IPS DF 4.7 (cell line): ENCODE measurements around the gene OSBPL7.

ENCODE experiments used
- DNase-seq: peaks from one replicate; pipeline ENCODE4 v3.0.0-alpha.2; 2013; ENCODE audit warnings: low spot score; ENCODE audit errors: extremely low read depth

The OSBPL7 gene

DNA sequence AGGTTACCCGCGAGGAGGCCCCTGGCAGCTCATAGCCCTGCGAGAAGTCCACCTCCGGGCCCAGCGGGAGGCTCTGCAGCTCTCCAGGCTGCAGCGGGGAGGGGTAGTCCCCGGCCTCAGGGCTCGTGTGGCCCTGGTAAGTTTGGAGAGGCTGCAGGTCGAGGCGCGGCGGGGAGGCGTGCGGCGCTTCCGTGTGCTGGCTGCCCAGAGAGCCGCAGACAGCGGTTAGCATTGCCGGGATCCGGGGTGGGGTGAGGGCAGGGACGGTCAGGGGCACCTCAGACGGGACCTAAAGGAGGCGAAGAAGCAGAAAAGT lies 26.6 kb upstream of the OSBPL7 start:
- no peak for DNase-seq

DNA sequence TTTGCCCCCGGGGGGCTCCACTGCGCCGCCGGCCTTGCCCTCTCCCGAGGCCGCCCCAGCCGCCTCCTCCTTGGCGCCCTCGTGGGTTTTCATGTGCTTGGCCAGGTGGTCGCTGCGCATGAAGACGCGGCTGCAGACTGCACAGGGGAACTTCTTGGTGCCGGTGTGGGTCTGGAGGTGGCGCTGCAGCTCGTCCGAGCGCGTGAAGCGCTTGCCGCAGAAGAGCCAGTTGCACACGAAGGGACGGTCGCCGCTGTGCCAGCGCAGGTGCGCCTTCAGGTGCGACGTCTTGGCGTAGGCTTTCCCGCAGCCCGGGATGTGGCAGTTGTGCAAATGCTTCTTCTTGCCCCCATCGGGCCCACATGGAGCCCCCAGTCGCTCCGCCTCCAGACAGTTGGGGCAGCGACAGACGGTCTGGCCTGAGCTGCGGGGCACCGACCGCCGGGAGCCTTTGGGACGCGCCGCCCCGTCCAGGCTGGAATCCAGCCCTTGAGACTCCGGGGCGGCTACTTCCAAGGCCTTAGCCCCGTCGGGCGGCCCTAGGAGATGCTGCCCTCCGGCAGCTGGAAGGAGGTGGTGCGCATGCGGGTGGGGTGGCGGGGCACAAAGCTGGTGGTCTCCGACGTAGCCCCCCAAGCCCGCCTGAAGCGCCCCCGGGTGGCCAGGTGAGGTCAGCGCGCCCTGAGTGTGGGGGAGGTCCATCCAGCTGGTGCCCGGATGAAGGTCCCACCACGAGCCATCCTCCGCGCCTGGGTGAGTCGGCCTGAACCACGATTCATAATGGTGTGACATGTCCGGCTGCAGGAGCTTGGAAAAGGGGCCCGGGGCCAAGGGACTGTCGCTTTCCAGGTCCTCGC lies 26.0 kb upstream of the OSBPL7 start:
- DNase-seq, result no peak

DNA sequence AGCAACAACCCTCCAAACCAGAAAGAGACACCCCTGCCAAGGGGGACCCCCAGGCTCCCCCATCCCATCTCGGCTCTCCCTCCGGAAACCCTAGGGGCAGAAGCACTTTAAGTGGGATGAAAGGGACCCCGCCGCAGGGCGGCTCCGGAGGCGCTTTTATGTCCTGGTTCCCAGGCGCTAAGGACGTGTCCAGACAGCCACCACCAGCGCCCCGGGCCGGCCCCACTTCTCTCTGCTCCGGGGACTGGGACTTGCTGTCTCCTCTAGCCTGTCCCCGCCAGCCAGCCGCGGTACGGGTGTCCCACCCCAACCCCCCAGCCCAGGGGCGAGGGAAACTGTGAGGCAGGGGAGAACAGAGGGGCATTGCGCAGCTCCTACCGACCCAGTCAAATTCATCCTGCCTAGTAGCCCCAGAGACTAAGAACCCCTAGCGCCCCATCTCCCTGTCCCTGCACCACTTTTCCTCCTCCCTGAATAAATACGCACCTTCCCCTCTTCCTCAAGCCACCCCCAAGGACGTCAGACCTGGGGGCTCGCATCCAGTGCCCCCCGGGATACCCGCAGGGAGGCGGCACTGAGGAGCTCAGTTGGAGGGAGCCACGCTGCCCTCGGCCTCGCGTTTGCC lies 25.2 kb upstream of the OSBPL7 start:
- DNase-seq, result no peak

DNA sequence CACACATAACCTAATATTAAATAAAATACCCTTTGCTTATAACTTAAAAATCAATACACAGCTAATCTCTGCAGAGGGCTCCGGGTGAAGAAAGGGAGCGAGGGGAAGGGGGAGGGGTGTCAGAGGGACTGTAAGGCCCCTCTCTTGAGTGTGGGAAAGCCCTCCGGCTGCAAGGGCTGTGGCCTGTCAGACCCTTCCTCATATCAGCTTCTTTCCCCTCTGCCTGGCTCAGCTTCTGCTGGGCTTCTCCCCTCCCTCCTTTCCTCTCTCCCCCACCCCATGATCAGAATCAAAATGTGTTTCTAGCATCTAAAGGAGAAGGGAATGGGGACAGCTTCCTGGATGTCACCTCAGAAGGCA lies 24.1 kb upstream of the OSBPL7 start:
- DNase-seq, result no peak

DNA sequence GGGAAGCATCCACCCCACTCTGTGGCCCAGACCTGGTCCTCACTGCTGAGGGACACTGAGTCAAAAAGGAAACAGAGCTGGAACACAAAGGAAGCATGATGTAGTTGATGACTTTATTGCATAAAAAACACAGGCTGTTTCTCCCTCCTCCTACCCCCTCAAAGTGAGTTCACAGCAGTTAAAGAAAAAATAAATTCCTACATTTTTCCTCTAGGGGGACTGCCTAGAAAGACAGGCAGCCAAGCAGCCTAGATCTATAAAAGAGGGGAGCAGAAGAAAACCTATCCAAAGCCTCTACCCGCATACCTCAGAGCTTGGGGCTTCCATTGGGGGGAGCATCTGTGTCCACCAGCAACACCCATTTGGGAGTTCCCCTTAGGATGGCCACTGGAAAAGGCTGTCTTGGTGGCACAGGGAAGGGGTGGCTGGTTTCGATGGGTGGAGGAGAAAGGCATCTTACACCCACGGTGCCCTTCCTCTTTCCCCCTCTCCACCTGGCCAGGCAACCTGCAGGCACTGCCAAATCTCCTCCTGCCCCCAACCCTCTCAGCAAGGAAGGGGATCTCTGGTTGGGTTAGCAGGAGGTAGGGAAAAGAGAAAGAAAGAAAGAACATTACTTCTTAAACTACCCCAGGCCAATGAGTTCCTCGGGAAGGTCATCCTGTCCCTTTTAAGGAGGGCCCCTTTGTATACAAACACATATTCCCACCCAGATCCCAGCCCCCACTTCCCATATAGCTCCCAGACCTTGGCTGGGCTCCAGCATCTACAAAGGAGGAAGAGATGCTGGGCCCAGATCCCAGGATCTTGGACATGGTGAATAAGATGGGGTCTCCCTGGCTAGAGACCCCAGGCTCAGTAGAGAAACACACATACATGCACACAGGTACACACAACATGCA lies 23.5 kb upstream of the OSBPL7 start:
- no peak for DNase-seq

DNA sequence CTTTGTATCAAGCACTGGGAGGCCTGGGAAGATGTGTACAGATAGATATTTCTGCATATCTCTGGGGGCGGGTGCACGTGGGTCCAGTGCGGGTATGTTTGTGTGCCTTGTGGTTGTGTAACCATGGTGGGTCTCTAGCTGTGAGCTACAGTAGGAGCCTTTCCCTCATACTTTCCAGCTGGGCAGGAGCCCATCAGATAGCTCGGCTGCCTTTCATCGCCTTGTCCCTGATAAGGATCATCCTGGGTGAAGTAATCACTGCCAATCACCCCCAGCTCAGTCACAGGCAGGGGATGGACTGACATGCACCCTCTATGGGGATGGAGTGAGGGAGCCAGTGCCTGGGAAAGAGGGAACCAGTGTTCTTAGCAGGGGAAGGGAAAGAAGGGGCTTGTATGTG lies 22.6 kb upstream of the OSBPL7 start:
- DNase-seq, result no peak

DNA sequence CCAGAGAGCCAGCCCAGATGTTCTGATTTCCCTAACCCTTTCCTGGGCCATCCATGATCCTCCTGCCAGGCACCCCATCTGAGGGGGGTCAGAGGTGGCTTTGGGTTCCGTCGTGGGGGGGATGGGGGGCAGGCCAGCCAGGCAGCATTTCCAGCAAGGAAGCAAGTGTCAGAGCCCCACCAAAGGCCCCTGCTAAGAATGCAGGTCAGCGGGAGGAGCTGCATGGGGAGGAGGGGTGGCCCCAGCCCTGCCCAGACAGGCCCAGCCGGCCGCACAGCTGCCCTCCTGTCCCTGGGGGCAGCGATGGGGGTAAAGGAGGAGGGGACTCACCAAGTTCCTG lies 21.8 kb upstream of the OSBPL7 start:
- DNase-seq, result no peak

DNA sequence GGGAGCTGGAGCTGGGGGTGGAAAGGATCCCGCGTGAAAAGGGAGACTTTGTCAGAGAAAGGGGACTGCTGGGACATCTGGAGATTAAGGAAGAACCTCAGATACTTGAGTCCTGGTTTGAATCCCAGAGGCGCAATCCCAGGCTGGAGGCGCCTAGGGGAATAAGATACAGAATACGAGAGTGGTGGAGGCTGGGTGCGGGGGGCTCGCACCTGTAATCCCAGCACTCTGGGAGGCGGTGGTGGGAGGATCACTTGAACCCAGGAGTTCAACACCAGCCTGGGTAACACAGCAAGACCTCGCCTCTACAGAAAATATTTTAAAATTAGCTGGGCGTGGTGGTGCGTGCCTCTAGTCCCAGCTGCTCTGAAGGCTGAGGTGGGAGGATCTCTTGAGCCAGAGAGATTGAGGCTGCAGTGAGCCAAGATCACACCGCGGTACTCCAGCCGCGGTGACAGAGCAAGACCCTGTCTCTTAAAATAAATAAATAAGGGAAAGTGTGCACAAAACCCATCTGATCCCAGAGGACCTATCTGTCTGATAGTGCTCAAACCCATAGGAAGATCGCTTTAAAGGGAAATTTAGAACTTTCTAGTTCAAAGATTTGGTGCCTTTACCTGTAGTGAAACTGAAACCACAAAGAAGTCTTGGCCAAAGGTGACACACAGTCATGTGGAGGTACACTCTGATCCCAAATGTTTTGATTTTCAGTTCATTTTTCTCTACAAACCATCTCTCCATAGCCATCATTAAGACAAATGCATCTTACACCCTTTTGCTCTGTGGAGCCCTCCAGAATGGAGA lies 20.1 kb upstream of the OSBPL7 start:
- no peak for DNase-seq

DNA sequence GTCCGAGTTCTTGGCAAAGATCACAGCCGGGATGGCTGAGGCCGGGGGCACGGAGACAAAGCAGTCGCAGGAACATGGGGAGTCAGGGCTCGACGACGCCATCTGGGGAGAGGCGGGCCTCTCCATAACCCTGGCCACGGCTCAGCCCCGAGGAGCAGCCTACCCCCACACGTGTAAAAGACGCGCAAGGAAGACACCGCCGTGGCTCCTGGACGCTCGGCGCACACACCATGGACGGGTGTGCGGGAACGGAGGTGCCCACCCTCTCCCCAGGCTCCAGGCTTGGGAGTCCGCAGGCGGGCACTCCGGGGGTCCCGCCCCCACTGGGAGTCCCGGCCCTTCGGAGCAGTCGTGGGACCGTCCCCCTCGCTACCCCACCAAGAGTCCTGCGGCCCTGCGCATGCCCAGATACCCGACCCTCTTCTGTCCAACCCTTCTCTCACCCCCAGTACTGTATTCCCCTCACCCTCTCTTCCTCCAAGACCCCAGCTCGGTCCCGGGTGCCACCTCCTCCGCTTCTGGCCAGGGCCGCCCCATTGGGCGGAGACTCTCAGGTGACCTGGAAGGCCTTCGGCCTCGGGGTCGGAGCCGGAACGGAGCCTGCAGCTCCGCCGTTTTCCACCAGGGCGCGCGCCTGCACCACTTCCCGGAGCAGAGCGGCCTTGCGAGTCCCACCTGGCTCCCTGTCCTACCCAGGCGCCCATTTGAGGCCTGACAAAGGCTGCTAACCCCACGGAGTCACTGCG lies 19.3 kb upstream of the OSBPL7 start, which contains the start of gene SCRN2:
Gene SCRN2 (minus strand): TSS at position 532 of the 746 bp plus-strand sequence. CDS start 430 bp downstream, at position 102.
- DNase-seq, result peak; percentile 89

DNA sequence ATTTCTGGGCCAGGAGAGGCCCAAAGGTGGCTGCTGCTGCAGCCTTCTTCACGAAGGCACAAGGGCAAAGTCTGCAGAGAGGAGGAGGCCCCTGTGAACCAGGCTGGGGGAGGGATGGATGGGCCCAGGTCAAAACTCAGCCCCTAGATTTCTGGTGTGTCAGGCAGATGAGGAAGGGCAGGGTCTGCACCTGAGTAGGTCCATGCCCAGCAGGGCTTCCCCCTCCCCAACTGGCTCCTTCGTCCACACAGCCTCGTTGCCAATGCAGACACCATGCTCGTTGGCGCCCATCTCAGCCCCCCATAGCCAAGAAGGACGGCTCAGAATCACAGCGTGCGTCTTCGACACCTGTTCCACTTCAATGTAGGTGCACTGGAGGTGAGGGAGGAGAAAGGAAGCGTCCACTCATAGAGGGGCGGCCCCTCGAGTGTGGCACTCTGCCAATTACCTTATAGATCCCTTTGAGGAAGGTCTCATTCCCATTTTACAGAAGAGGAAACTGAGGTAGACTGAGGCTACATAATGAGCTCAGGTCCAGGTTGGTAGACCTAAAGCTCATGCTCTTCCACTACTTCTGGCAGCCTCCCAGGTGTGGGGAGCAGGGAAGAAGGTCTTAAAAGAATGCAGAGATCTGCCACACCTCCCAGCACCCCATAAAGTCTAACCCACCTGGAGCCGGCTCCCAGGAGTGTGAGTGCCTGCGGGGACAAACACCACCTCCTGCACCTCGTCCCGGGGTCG lies 18.6 kb upstream of the OSBPL7 start:
- DNase-seq, result no peak

DNA sequence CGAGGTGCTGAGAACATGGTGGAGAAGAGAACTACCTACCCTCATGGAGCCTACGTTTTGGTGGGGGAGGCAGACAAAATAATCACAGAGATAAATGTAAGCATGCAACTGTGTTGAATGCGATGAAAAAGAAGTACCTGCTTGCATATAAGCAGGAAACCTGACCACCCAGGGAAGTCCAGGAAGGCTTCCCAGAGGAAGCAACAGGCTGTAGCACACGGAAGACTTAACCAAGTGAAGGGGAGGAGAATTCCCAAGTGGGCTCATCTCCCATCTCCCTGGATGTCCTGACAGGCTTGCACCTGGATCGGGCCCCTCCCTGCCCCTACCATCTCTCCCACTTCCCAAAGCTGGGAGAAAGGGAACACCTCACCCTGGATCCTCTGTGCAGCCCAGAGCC lies 17.5 kb upstream of the OSBPL7 start:
- no peak for DNase-seq

DNA sequence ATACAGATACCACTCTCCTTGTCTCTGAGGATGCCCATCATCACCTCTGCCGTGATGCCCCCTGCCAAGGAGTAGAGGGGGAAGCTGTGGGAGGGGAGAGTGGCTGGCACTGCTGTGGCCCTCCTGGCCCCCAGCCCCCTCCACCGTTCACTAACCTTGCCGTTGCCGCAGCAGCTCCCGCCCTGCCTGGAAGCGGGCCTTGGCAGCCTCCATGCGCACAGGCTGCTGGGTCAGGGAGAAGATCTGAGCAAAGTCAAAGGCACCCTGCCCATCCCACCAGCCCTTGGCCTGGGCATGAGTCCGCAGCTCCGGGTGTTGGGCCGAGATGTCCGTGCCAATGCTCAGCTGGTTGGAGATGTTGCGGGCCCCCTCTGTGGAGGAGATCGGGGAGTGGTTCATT lies 17.0 kb upstream of the OSBPL7 start:
- DNase-seq, result no peak

DNA sequence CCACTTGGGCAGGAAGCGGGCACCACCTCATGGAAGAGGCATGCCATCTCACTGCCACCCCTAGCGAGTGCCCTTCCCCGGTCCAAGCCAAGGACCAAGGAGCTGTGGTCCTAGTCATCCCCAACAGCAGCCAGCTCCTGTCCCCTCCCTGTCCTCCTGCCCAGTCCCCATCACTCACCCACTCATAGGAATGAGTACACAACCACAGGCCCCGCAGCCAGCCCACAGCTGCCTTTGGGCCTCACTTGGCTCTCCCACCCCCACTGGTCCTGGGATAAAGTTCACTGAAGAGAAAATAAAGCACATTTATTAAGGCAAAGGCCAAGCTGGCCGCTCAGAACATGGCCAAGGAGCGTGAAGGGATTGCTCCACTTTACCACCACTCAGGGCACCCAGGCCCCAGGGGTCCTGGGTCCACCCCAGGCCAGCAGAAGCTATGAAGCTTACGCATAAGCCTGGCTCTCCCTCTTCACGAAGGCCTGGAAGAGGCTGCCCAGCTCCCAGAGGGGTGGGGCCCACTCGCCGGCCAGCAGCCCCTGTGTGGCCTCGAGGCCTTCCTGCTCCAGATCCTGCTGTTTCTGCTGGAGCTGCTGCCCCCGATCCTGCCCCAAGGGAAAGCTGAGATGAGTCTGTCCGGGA lies 15.9 kb upstream of the OSBPL7 start:
- no peak for DNase-seq

DNA sequence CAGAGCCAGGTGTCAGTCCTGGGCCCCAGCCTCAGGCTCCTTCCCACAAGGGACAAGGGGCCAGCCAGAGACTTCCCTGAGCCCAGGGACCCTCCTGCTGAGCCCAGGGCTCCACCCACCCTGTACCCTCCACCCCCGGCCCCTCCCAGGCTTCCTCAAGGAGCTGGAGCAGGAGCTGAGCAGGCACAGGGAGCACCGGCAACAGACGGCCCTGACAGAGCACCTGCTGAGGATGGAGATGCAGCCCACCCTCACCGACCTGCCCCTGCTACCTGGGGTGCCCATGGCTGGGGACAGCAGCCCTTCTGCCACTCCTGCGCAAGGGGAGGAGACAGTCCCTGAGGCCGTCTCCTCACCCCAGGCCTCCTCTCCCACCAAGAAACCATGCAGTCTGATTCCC lies 15.0 kb upstream of the OSBPL7 start:
- no peak for DNase-seq

DNA sequence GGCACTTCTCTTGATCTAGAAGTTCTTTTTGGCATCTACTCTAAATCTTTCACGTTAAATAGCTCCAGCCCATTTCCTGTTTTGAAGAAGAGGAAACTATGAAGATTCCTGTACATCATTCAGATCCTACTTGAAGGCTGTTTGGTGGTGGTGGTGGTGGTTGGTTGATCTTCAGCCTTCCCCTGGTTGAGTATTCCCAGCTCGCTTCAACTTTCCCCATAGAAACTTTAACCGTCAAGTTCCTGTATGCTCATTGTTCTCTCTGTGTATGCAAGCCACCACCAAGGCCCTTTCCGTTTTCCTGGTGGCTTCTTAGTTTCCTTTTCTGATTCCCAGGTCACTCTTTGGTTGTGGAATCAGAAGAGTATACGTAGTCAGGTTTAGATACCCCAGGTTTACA lies 13.2 kb upstream of the OSBPL7 start:
- no peak for DNase-seq

DNA sequence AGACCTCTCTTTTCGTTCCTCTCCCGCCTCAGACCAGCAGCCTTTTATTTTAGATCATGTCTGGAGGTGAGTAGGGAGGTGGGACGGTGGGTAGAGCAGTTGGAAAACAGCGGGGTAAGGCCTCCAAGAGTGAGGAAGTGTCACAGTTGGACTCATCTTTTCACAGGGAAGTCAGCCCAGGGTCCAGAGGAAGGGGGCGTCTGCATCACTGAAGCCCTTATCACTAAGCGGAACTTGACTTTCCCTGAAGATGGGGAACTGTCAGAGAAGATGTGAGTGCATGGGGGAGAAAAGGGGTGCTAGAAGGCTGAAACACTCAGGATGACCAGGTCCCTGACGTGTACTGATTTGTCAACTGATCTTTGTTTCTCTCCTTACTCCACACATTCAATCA lies 10.3 kb upstream of the OSBPL7 start:
- no peak for DNase-seq

DNA sequence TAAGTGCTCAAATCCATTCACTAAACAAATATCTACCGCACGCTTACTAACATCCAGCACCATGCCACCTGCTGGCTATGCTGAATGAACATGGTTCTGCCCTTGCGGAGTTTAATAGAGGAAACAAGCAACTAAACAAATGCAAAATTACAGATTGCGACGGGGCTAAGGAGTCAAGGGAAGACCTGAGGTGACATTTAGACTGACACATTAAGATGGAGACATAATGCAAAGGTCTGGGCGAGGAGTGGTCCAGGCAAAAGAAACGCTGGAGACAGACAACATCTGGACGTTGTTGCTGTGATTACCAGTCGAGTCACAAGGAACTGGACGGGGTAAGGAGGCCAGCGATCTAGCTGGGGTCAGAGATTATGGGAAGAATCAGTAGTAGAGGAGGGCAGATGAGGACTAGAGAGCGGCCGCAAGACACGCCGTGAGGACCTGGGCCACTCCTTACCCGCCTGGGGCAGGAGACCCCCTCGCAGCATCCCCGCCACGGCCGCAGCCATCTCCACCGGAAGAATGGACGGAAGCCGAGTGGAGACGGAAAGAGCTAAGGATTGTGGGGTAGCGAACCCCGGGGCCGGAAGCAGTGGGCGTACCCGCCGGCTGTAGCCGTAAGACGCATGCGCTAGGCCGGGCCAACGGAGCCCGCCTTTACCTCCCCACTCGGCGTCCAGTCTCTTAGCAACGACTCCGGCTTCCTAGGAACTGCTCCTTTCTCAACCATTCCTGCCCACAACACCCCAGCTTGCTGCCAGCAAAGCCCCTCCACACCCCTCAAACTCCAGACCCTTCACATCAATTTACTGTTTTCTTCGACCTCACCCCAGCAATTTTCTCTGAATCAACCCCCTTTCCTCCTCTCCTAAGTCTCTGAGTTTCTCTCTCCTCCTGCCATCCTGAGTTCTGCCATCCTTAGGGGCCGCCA lies 9.7 kb upstream of the OSBPL7 start, which contains the start of the genes LRRC46 and MRPL10:
Gene LRRC46 (plus strand): TSS at position 668 of the 931 bp plus-strand sequence. CDS start 320 bp downstream, outside the sequence.
Gene MRPL10 (minus strand): TSS at position 539 of the 931 bp plus-strand sequence. CDS start 30 bp downstream, at position 509.
- peak; percentile 82 for DNase-seq

DNA sequence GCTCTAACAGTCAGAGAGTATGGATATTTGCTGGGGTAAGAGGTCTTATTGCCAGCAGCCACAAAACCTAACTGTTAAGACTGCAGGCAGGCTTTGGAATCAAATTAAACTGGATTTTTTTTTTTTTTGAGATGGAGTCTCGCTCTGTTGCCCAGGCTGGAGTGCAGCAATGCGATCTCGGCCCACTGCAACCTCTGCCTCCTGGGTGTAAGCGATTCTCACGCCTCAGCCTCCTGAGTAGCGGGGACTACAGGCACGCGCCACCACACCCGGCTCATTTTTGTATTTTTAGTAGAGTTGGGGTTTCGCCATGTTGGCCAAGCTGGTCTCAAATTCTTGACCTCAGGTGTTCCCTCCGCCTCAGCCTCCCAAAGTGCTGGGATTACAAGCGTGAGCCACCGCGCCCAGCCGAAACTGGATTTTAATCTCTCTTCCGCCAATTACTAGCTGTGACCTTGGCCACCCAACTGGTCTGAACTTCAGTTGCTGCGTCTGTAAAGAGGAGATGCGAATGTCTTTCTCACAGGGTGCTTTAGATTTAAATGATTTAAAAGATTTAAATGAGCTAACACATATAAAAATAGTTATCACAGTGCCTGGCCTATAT lies 8.9 kb upstream of the OSBPL7 start:
- DNase-seq, result no peak
